ENCODE data around the gene RAC3. TPM values are rescaled to one million over a fixed set of nuclear protein-coding genes. Genes with fewer than 3 reads are reported as not detected.
A peak's percentile ranks its signal among the peaks of the same experiment; 100 is the strongest.

Gene RAC3
- total and polyA plus RNA-seq, 9 of the 15 experiments (the other 6 are each of a cell fraction or from before 2014, with no cell fraction given) = 0.23 to 292 (median 118) TPM

- TF ChIP-seq RAD51 (IDR thresholded peaks at IDR 0.05; ENCODE audit: borderline replicate concordance, low read depth) (no peak), DMBX1 (CRISPR knock-in tag; IDR thresholded peaks at IDR 0.05; ENCODE audit: borderline replicate concordance) (no peak), PRMT5 (CRISPR knock-in tag; IDR thresholded peaks at IDR 0.05) (no peak), RBFOX2 (IDR thresholded peaks at IDR 0.05; ENCODE audit: low read depth, low read length) (peak; percentile 62; the same call in 1 of the 2 replicates), ZNF239 (CRISPR knock-in tag; IDR thresholded peaks at IDR 0.05) (no peak), ZNF766 (CRISPR knock-in tag; conservative IDR thresholded peaks at IDR 0.05) (no peak), TGIF2 (CRISPR knock-in tag; IDR thresholded peaks at IDR 0.05) (no peak), POLR2AphosphoS5 (IDR thresholded peaks at IDR 0.05; ENCODE audit: control insufficient read depth, insufficient read depth, low read depth, low read length) (peak; percentile 33; the same call in 1 of the 2 replicates), ZNF165 (CRISPR knock-in tag; IDR thresholded peaks at IDR 0.05; ENCODE audit: borderline replicate concordance) (no peak), RERE (CRISPR knock-in tag; IDR thresholded peaks at IDR 0.05; ENCODE audit: borderline replicate concordance) (no peak), TSC22D4 (tag; IDR thresholded peaks at IDR 0.05) (no peak), ETV6 (IDR thresholded peaks at IDR 0.05; ENCODE audit: borderline replicate concordance in 1 of 2, low read depth in 2 of 2, low read length in 1 of 2) (no peak), ETV6 (CRISPR knock-in tag; IDR thresholded peaks at IDR 0.05; ENCODE audit: borderline replicate concordance) (no peak), IRF2 (CRISPR knock-in tag; IDR thresholded peaks at IDR 0.05) (no peak), EGR1 (conservative IDR thresholded peaks at IDR 0.05) (no peak), SUPT5H (IDR thresholded peaks at IDR 0.05) (0 out of 2 replicates have a peak, but pooled peaks have one; percentile 51), POLR2G (IDR thresholded peaks at IDR 0.05; ENCODE audit: low read depth, low read length) (peak; percentile 61), FOXO4 (CRISPR knock-in tag; IDR thresholded peaks at IDR 0.05) (no peak), NCOA6 (IDR thresholded peaks at IDR 0.05) (no peak), RNF2 (IDR thresholded peaks at IDR 0.05) (no peak), ZKSCAN3 (CRISPR knock-in tag; IDR thresholded peaks at IDR 0.05) (no peak), ZFX (CRISPR knock-in tag; IDR thresholded peaks at IDR 0.05) (no peak)
Measured at GRCh38 chr17:82058855-82059249, 27.4 kb downstream of the RAC3 start (continued).

Data from K562 (cell line).